NCI-H1930 (cell line): ENCODE data around the gene LPIN1.

Source experiments
- DNase-seq, 2 experiments: peaks; one replicate each; lab custom pipeline; 2025; lab: John Stamatoyannopoulos, UW

The LPIN1 gene

GRCh38 chr2:11762799-11763461, 16.5 kb downstream of the LPIN1 start:
- DNase-seq = no peak

GRCh38 chr2:11764359-11764758, 17.9 kb downstream of the LPIN1 start:
- no peak for DNase-seq

- no peak for DNase-seq
Measured at GRCh38 chr2:11764920-11765319, 18.5 kb downstream of the LPIN1 start.

GRCh38 chr2:11765501-11765900, 19.1 kb downstream of the LPIN1 start:
- no peak for DNase-seq

GRCh38 chr2:11766016-11766415, 19.6 kb downstream of the LPIN1 start:
- no peak for DNase-seq

- no peak for DNase-seq
Measured at GRCh38 chr2:11767779-11768178, 21.3 kb downstream of the LPIN1 start.

GRCh38 chr2:11768946-11769345, 22.5 kb downstream of the LPIN1 start:
- no peak for DNase-seq

GRCh38 chr2:11769516-11769915, 23.1 kb downstream of the LPIN1 start:
- DNase-seq = no peak

- no peak for DNase-seq
Measured at GRCh38 chr2:11770531-11771188, 24.2 kb downstream of the LPIN1 start.

GRCh38 chr2:11771971-11772615, 25.7 kb downstream of the LPIN1 start:
- DNase-seq = no peak

- no peak for DNase-seq
Measured at GRCh38 chr2:11773111-11773510, 26.7 kb downstream of the LPIN1 start.

- no peak for DNase-seq
Measured at GRCh38 chr2:11773747-11774525, 27.5 kb downstream of the LPIN1 start.

GRCh38 chr2:11774600-11774999, 28.2 kb downstream of the LPIN1 start:
- no peak for DNase-seq

- DNase-seq = no peak
Measured at GRCh38 chr2:11775384-11775783, 29.0 kb downstream of the LPIN1 start.

GRCh38 chr2:11777066-11777782, 30.8 kb downstream of the LPIN1 start:
- no peak for DNase-seq

- no peak for DNase-seq
Measured at GRCh38 chr2:11777886-11778415, 31.5 kb downstream of the LPIN1 start.

- DNase-seq = no peak
Measured at GRCh38 chr2:11778416-11778815, 32.0 kb downstream of the LPIN1 start.

- peak; percentile 26 to 62 for DNase-seq
Measured at GRCh38 chr2:11778923-11779757, 32.7 kb downstream of the LPIN1 start.

- no peak for DNase-seq
Measured at GRCh38 chr2:11781602-11782001, 35.2 kb downstream of the LPIN1 start.

GRCh38 chr2:11784280-11784679, 37.8 kb downstream of the LPIN1 start:
- DNase-seq = no peak
